OCI-LY7 (cell line): ENCODE data around the gene EPB41L1.

Experiments used
- CTCF ChIP-seq: fragments of 200-600 bp; sonication (generic); conservative IDR thresholded peaks from 2 replicates; pipeline ENCODE4 v1.5.1; 2014; ENCODE audit warnings: mild to moderate bottlenecking, antibody characterized with exemption, low read length, moderate library complexity, mixed read lengths
- EZH2phosphoT487 ChIP-seq: fragments of 200-600 bp; sonication (generic); IDR thresholded peaks from 2 replicates; pipeline ENCODE4 v1.6.1; 2018; ENCODE audit warnings: low read depth, borderline replicate concordance, mild to moderate bottlenecking, mixed run types, antibody characterized with exemption, low read length, moderate library complexity, mixed read lengths

GRCh38 chr20:36201198-36201597 lies 46.7 kb downstream of the EPB41L1 start:
- TF ChIP-seq CTCF (no peak), EZH2phosphoT487 (no peak)
